ENCODE measurements around the gene ZC3H4. TPM values are rescaled to one million over a fixed set of nuclear protein-coding genes. Genes with fewer than 3 reads are reported as not detected.

The ZC3H4 gene
- total RNA-seq, 1 experiment from 2014 or later: 42.7 TPM

- Histone ChIP-seq H3K4me1 (ENCODE audit: control insufficient read depth, insufficient read depth, low read length) (no peaks in the 10 kb centered on the region), H3K9me3 (ENCODE audit: control insufficient read depth, insufficient read depth, low read depth, low read length) (no peaks in the 10 kb centered on the region), H3K27me3 (ENCODE audit: control insufficient read depth, insufficient read depth, low read length) (no peaks in the 10 kb centered on the region), H3K27ac (ENCODE audit: low read length) (peak overlapping the region; percentile 72), H3K4me3 (ENCODE audit: low read depth in 2 of 2, low read length in 2 of 2) (peak overlapping the region; percentile 68 to 74), H3K36me3 (ENCODE audit: control insufficient read depth, insufficient read depth, low read length) (no peaks in the 10 kb centered on the region; the same call in 1 of the 2 replicates)
- DNase-seq (ENCODE audit: low read depth, low spot score) (no peak), ATAC-seq (no peak)
- CTCF ChIA-PET: interaction anchor here (0.7 kb wide), 1 partner anchor 879 kb away, joined by 3 read pairs; no protein-coding TSS in a partner anchor
- TF ChIP-seq TCF7L2 (IDR thresholded peaks at IDR 0.05; ENCODE audit: low read depth, low read length): no peak
- BruUV-seq (replicated peaks): no TSS peak
- in situ Hi-C loops (cut with HindIII; ENCODE audit: low pct_unique_long_range_greater_than_20kb, low sequenced_read_pairs): no loop called here
- POLR2A ChIA-PET: interaction anchor here (0.5 to 0.7 kb wide), 2 partner anchors 105 to 304 kb away, joined by 3 to 4 read pairs; no protein-coding TSS in a partner anchor
- intact Hi-C loops (cut with micrococcal nuclease; ENCODE audit: unreplicated experiment): loop anchor here (10.0 kb wide), 1 partner anchor 177 kb away; no protein-coding TSS in a partner anchor
These were observed 66.3 kb downstream of the ZC3H4 start for GRCh38 chr19:47047272-47047762.

GRCh38 chr19:47045867-47046470, 67.6 kb downstream of the ZC3H4 start:
- Histone ChIP-seq H3K4me1 (ENCODE audit: control insufficient read depth, insufficient read depth, low read length) (no peaks in the 10 kb centered on the region), H3K27ac (ENCODE audit: low read length) (no peak overlapping the region), H3K4me3 (ENCODE audit: low read depth in 2 of 2, low read length in 2 of 2) (no peak overlapping the region), H3K36me3 (ENCODE audit: control insufficient read depth, insufficient read depth, low read length) (no peaks in the 10 kb centered on the region; the same call in 1 of the 2 replicates), H3K9me3 (ENCODE audit: control insufficient read depth, insufficient read depth, low read depth, low read length) (no peaks in the 10 kb centered on the region), H3K27me3 (ENCODE audit: control insufficient read depth, insufficient read depth, low read length) (no peaks in the 10 kb centered on the region)
- CTCF ChIA-PET: no interaction called here
- in situ Hi-C loops (cut with HindIII; ENCODE audit: low pct_unique_long_range_greater_than_20kb, low sequenced_read_pairs) (no loop called here), intact Hi-C loops (cut with micrococcal nuclease; ENCODE audit: unreplicated experiment) (loop anchor here (10.0 kb wide), 1 partner anchor 179 kb away; no protein-coding TSS in a partner anchor)
- DNase-seq (ENCODE audit: low read depth, low spot score) (no peak), ATAC-seq (no peak)
- no TSS peak for BruUV-seq (replicated peaks)
- TF ChIP-seq CTCF (IDR thresholded peaks at IDR 0.05) (no peak), SIN3A (IDR thresholded peaks at IDR 0.05; ENCODE audit: borderline replicate concordance, insufficient read depth, low read depth, low read length) (no peak), TCF7L2 (IDR thresholded peaks at IDR 0.05; ENCODE audit: low read depth, low read length) (no peak)
- TF ChIP-seq, protein P1, sequence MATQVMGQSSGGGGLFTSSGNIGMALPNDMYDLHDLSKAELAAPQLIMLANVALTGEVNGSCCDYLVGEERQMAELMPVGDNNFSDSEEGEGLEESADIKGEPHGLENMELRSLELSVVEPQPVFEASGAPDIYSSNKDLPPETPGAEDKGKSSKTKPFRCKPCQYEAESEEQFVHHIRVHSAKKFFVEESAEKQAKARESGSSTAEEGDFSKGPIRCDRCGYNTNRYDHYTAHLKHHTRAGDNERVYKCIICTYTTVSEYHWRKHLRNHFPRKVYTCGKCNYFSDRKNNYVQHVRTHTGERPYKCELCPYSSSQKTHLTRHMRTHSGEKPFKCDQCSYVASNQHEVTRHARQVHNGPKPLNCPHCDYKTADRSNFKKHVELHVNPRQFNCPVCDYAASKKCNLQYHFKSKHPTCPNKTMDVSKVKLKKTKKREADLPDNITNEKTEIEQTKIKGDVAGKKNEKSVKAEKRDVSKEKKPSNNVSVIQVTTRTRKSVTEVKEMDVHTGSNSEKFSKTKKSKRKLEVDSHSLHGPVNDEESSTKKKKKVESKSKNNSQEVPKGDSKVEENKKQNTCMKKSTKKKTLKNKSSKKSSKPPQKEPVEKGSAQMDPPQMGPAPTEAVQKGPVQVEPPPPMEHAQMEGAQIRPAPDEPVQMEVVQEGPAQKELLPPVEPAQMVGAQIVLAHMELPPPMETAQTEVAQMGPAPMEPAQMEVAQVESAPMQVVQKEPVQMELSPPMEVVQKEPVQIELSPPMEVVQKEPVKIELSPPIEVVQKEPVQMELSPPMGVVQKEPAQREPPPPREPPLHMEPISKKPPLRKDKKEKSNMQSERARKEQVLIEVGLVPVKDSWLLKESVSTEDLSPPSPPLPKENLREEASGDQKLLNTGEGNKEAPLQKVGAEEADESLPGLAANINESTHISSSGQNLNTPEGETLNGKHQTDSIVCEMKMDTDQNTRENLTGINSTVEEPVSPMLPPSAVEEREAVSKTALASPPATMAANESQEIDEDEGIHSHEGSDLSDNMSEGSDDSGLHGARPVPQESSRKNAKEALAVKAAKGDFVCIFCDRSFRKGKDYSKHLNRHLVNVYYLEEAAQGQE (IDR thresholded peaks at IDR 0.05; ENCODE audit: insufficient read depth in 1 of 2, low read depth in 2 of 2, low read length in 1 of 2): peak; percentile 29 to 74; a peak in 2 of 4 replicates
- POLR2A ChIA-PET: no interaction called here
